Cardiac muscle cell (in vitro differentiated cells and primary cell): ENCODE results near the gene PTTG2. TPM values are rescaled to one million over a fixed set of nuclear protein-coding genes. Genes with fewer than 3 reads are reported as not detected.
"Not testable (repeated sequence)": the region's sequence is repeated elsewhere in the genome, so short reads cannot be mapped to it uniquely, and the experiment has no call there.

ENCODE experiments used
- DNase-seq, 2 donors: peaks; one replicate each; pipeline versions ENCODE4 v3.0.0 to v3.0.0-alpha.2; 2010 to 2017; ENCODE audit warnings: low read depth in 1 of 2, low spot score in 1 of 2
- H3K27ac ChIP-seq: fragments of 200-600 bp; sonication (generic); 2 replicates; pipeline ENCODE4 v1.5.1; 2016
- H3K27me3 ChIP-seq: fragments of 200-600 bp; sonication (generic); 2 replicates; pipeline ENCODE4 v1.6.0; 2016; ENCODE audit warnings: control low read depth
- H3K36me3 ChIP-seq: fragments of 200-600 bp; sonication (generic); 2 replicates; pipeline ENCODE4 v1.5.1; 2016; ENCODE audit warnings: control low read depth
- H3K4me1 ChIP-seq: fragments of 200-600 bp; sonication (generic); 2 replicates; pipeline ENCODE4 v1.8.1; 2017; ENCODE audit warnings: low read depth, mild to moderate bottlenecking, mixed run types
- H3K4me3 ChIP-seq: fragments of 200-600 bp; sonication (generic); 2 replicates; pipeline ENCODE4 v1.5.1; 2016; ENCODE audit warnings: mild to moderate bottlenecking
- H3K9me3 ChIP-seq: fragments of 200-600 bp; sonication (generic); 2 replicates; pipeline ENCODE4 v1.5.1; 2017; ENCODE audit warnings: low read depth, mild to moderate bottlenecking, control low read depth
- CTCF ChIP-seq: IDR thresholded peaks from 2 replicates; pipeline ENCODE4 v1.5.1; 2012; ENCODE audit warnings: low read depth, mild to moderate bottlenecking, low read length
- polyA plus RNA-seq: library from polyadenylated mRNA; unstranded; fragments of >200 nt; fragmentation: Nextera tagmentation; extraction: Ambion mirVana; gene quantifications from 2 replicates; pipeline ENCODE4 v1.2.1, GENCODE V29; 2016
- total RNA-seq: library from RNA; depleted of rRNA; stranded (reverse); fragments of >200 nt; gene quantifications from 2 replicates; pipeline ENCODE4 v1.2.3, GENCODE V29; 2016

PTTG2 gene
- total and polyA plus RNA-seq, 2 experiments from 2014 or later, result not detected

- TF ChIP-seq CTCF, result no peak
- H3K4me1 ChIP-seq, result peaks cover 3% of the 10 kb centered on the region
- H3K9me3 ChIP-seq, result no peaks in the 10 kb centered on the region
- DNase-seq, result no peak
- H3K27me3 ChIP-seq, result no peaks in the 10 kb centered on the region
- H3K4me3 ChIP-seq, result no peak overlapping the region
- H3K27ac ChIP-seq, result no peak overlapping the region
- no peaks in the 10 kb centered on the region for H3K36me3 ChIP-seq
Observed at GRCh38 chr4:37967736-37968135, 7.5 kb downstream of the PTTG2 start.

GRCh38 chr4:37968747-37969146 is 8.5 kb downstream of the PTTG2 start:
- Histone ChIP-seq H3K4me3 (no peak overlapping the region), H3K9me3 (no peaks in the 10 kb centered on the region), H3K4me1 (peaks cover 3% of the 10 kb centered on the region), H3K27ac (no peak overlapping the region), H3K36me3 (no peaks in the 10 kb centered on the region), H3K27me3 (no peaks in the 10 kb centered on the region)
- no peak for TF ChIP-seq CTCF
- DNase-seq, result no peak

- Histone ChIP-seq H3K4me1 (peaks cover 3% of the 10 kb centered on the region), H3K4me3 (no peak overlapping the region), H3K36me3 (no peaks in the 10 kb centered on the region), H3K27ac (no peak overlapping the region), H3K27me3 (no peaks in the 10 kb centered on the region), H3K9me3 (no peaks in the 10 kb centered on the region)
- TF ChIP-seq CTCF, result peak; percentile 34
- DNase-seq, result peak; percentile 22 to 38
Observed at GRCh38 chr4:37970702-37971101, 10.5 kb downstream of the PTTG2 start.

- no peak for TF ChIP-seq CTCF
- Histone ChIP-seq H3K27ac (no peak overlapping the region), H3K36me3 (no peaks in the 10 kb centered on the region), H3K27me3 (no peaks in the 10 kb centered on the region), H3K9me3 (no peaks in the 10 kb centered on the region), H3K4me1 (peaks cover 3% of the 10 kb centered on the region), H3K4me3 (no peak overlapping the region)
- no peak for DNase-seq
Observed at GRCh38 chr4:37971202-37971601, 11.0 kb downstream of the PTTG2 start.

GRCh38 chr4:37973441-37973840 is 13.2 kb downstream of the PTTG2 start:
- Histone ChIP-seq H3K27me3 (no peaks in the 10 kb centered on the region), H3K27ac (no peak overlapping the region), H3K9me3 (no peaks in the 10 kb centered on the region), H3K36me3 (no peaks in the 10 kb centered on the region), H3K4me1 (no peaks in the 10 kb centered on the region), H3K4me3 (no peak overlapping the region)
- no peak for DNase-seq
- no peak for TF ChIP-seq CTCF

GRCh38 chr4:37975321-37975822 is 15.2 kb downstream of the PTTG2 start:
- not testable (repeated sequence) for H3K4me1 ChIP-seq, DNase-seq, H3K4me3 ChIP-seq, H3K36me3 ChIP-seq, H3K27me3 ChIP-seq, H3K9me3 ChIP-seq, H3K27ac ChIP-seq
